ENCODE measurements around the gene OGDH. TPM values are rescaled to one million over a fixed set of nuclear protein-coding genes. Genes with fewer than 3 reads are reported as not detected.

OGDH gene
- total RNA-seq, 1 donor: 99.7 TPM

GRCh38 chr7:44655341-44655740, 48.9 kb downstream of the OGDH start:
- no peak for TF ChIP-seq CTCF (IDR thresholded peaks at IDR 0.05; ENCODE audit: insufficient read depth, low read depth, low read length)
- no peak overlapping the region for H3K4me3 ChIP-seq (ENCODE audit: low read depth, low read length)
- DNase-seq (ENCODE audit: low read depth): no peak

GRCh38 chr7:44658979-44659378, 52.6 kb downstream of the OGDH start:
- no peak for DNase-seq (ENCODE audit: low read depth)
- no peak for TF ChIP-seq CTCF (IDR thresholded peaks at IDR 0.05; ENCODE audit: insufficient read depth, low read depth, low read length)
- no peak overlapping the region for H3K4me3 ChIP-seq (ENCODE audit: low read depth, low read length)

GRCh38 chr7:44661233-44661632, 54.8 kb downstream of the OGDH start:
- no peak for DNase-seq (ENCODE audit: low read depth)
- no peak for TF ChIP-seq CTCF (IDR thresholded peaks at IDR 0.05; ENCODE audit: insufficient read depth, low read depth, low read length)
- H3K4me3 ChIP-seq (ENCODE audit: low read depth, low read length): no peak overlapping the region

GRCh38 chr7:44664780-44665461, 58.5 kb downstream of the OGDH start:
- no peak for TF ChIP-seq CTCF (IDR thresholded peaks at IDR 0.05; ENCODE audit: insufficient read depth, low read depth, low read length)
- no peak overlapping the region for H3K4me3 ChIP-seq (ENCODE audit: low read depth, low read length)
- no peak for DNase-seq (ENCODE audit: low read depth)

- TF ChIP-seq CTCF (IDR thresholded peaks at IDR 0.05; ENCODE audit: insufficient read depth, low read depth, low read length): no peak
- peak; percentile 66 for DNase-seq (ENCODE audit: low read depth)
- no peak overlapping the region for H3K4me3 ChIP-seq (ENCODE audit: low read depth, low read length)
Measured at GRCh38 chr7:44665531-44666213, 59.2 kb downstream of the OGDH start.

- TF ChIP-seq CTCF (IDR thresholded peaks at IDR 0.05; ENCODE audit: insufficient read depth, low read depth, low read length): no peak
- no peak for DNase-seq (ENCODE audit: low read depth)
Measured at GRCh38 chr7:44666566-44666965, 60.1 kb downstream of the OGDH start.

More at GRCh38 chr7:44666566-44666965, 60.1 kb downstream of the OGDH start:
- no peak overlapping the region for H3K4me3 ChIP-seq (ENCODE audit: low read depth, low read length)
